HG03064 (cell line): ENCODE results near the gene EMC10.

Experiments used
- ATAC-seq: cut with Tn5 transposase; IDR thresholded peaks from one replicate; pipeline ENCODE4 v1.9.1; 2021; ENCODE audit warnings: low read depth; ENCODE audit not compliant: unreplicated experiment

The EMC10 gene

GRCh38 chr19:50476907-50477238 lies 566 bp downstream of the EMC10 start:
- no peak for ATAC-seq

- no peak for ATAC-seq
These were observed 1.6 kb downstream of the EMC10 start for GRCh38 chr19:50477751-50478515.

GRCh38 chr19:50478901-50479715 lies 2.8 kb downstream of the EMC10 start:
- no peak for ATAC-seq

- ATAC-seq: no peak
These were observed 3.5 kb downstream of the EMC10 start for GRCh38 chr19:50479761-50480251.

- ATAC-seq: no peak
These were observed 4.2 kb downstream of the EMC10 start for GRCh38 chr19:50480281-50481111.

GRCh38 chr19:50481351-50482149 lies 5.2 kb downstream of the EMC10 start:
- ATAC-seq: no peak

GRCh38 chr19:50482271-50482855 lies 6.1 kb downstream of the EMC10 start:
- ATAC-seq: no peak

GRCh38 chr19:50482916-50483315 lies 6.6 kb downstream of the EMC10 start:
- ATAC-seq: no peak

GRCh38 chr19:50485284-50485955 lies 9.1 kb downstream of the EMC10 start:
- ATAC-seq: no peak

GRCh38 chr19:50486823-50487515 lies 10.7 kb downstream of the EMC10 start:
- no peak for ATAC-seq

- ATAC-seq: no peak
These were observed 12.3 kb downstream of the EMC10 start for GRCh38 chr19:50488389-50489194.

- no peak for ATAC-seq
These were observed 13.2 kb downstream of the EMC10 start for GRCh38 chr19:50489461-50490011.

- ATAC-seq: no peak
These were observed 14.1 kb downstream of the EMC10 start for GRCh38 chr19:50490411-50490811.

GRCh38 chr19:50490991-50491472 lies 14.7 kb downstream of the EMC10 start:
- ATAC-seq: no peak

- ATAC-seq: no peak
These were observed 16.2 kb downstream of the EMC10 start for GRCh38 chr19:50492303-50493052.

GRCh38 chr19:50493171-50493570 lies 16.9 kb downstream of the EMC10 start:
- ATAC-seq: no peak
